Uterus (tissue), 2 donors: ENCODE data around the gene STK25.

ENCODE experiments used
- POLR2A ChIP-seq, 2 donors: fragments of 450-650 bp; IDR thresholded peaks; one replicate each; pipeline ENCODE4 v1.6.1; 2016; ENCODE audit warnings: antibody characterized with exemption in 2 of 2, mild to moderate bottlenecking in 1 of 2, moderate library complexity in 1 of 2
- TF ChIP-seq, protein P1 (sequence below), 4 experiments: fragments of 200-600 bp in 2 of 4; fragments of 450-650 bp in 2 of 4; sonication (generic) in 2 of 4; IDR thresholded peaks; one replicate each; pipeline ENCODE4 v1.5.1; 2016 to 2019; ENCODE audit warnings: antibody characterized with exemption in 4 of 4, mild to moderate bottlenecking in 2 of 4, moderate library complexity in 1 of 4

GRCh38 chr2:241519669-241520068 lies 11.3 kb upstream of the STK25 start:
- TF ChIP-seq, protein P1, sequence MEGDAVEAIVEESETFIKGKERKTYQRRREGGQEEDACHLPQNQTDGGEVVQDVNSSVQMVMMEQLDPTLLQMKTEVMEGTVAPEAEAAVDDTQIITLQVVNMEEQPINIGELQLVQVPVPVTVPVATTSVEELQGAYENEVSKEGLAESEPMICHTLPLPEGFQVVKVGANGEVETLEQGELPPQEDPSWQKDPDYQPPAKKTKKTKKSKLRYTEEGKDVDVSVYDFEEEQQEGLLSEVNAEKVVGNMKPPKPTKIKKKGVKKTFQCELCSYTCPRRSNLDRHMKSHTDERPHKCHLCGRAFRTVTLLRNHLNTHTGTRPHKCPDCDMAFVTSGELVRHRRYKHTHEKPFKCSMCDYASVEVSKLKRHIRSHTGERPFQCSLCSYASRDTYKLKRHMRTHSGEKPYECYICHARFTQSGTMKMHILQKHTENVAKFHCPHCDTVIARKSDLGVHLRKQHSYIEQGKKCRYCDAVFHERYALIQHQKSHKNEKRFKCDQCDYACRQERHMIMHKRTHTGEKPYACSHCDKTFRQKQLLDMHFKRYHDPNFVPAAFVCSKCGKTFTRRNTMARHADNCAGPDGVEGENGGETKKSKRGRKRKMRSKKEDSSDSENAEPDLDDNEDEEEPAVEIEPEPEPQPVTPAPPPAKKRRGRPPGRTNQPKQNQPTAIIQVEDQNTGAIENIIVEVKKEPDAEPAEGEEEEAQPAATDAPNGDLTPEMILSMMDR (IDR thresholded peaks at IDR 0.05) = no peak
- TF ChIP-seq POLR2A (IDR thresholded peaks at IDR 0.05) = no peak
